Activated CD8-positive, alpha-beta memory T cell treated with anti-CD3 and anti-CD28 coated beads, Interleukin-2, amount 50 U/mL, for 24 hours (primary cell): Measurements from ENCODE around the gene PIMREG.
A peak's percentile ranks its signal among the peaks of the same experiment; 100 is the strongest.

Experiments
- DNase-seq: peaks from one replicate; pipeline ENCODE4 v3.0.0-alpha.2; 2020; ENCODE audit errors: extremely low read depth

Gene PIMREG, protein sequence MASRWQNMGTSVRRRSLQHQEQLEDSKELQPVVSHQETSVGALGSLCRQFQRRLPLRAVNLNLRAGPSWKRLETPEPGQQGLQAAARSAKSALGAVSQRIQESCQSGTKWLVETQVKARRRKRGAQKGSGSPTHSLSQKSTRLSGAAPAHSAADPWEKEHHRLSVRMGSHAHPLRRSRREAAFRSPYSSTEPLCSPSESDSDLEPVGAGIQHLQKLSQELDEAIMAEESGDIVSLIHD

DNA sequence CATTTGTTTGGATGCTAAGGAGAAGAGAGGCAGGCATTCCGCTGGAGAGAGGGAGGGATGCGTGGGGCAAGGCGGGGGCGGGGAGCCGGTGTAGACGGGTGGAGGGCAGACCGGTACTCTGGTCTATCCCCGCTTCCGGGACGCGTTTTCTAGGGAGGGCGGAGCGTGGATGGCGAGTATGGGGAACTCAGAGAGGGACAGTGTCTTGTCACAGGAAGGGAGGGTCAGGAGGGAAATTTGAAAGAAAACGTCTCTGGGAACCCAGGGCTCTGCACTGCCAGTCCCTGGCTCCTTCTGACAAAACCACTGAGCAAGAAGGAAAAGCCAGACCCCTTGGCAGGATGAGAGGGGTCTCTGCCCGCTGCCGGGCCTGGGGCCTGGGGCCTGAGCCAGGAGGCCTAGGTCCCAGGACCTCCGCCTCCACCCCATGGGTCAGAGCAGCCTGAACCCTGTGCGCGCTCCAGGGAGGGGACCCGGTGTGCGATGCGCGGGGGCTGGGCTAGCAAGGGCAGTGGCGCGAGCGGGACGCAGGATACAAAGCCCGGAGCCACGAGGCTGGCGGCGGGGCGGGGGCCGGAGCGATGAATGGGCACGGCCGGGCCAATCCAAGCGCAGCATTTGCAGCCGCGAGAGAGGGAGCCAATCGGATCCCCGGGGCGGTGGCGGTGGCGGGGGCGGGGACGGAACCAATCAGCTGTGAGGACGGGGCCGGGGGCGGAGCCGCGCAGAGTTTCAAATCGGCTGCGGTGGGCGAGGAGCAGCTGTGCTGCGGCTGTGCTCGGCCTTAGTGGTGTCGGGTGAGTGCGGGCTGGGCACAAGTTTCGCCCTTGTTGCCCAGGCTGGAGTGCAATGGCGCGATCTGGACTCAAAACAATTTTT lies at the start of gene PIMREG:
PIMREG (plus strand) TSS at position 764 of the 879 bp plus-strand sequence. CDS start 656 bp downstream, outside the sequence.
- peak; percentile 79 for DNase-seq

DNA sequence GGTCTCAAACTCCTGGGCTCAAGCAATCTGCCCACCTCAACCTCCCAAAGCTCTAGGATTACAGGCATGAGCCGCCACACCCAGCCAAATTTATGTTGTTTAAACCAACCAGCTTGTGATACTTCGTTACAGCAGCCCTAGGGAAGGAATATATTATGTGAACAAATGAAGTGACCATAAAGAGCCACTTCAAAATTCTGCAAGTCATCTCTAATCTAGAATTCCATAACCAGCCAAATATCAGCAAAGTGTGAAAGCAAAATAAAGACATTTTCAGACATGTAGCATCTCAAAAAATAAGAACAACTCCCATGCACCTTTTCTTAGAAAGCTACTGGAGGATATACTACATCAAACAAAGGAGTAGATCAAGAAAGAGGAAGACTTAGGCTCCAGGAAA lies 45.3 kb upstream of the PIMREG start:
- DNase-seq = no peak

DNA sequence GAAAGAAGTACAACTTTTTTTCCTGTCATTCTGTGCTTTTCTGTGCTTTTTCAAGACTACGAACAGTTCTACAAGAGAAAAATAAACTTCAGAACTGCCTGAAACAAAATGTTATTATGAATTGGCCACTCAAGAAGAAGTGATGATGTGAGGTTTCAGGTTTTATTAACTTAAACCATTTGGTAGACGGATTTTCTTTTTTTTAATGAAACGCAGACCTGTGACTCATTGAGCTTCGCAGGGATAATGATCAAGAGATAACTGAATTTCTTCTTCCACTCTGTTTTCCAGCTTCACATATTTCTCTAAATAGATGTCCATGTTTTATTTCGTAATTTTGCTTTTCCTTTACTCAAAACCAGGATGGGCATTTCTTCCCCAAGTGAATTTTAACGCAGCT lies 42.0 kb upstream of the PIMREG start:
- no peak for DNase-seq

DNA sequence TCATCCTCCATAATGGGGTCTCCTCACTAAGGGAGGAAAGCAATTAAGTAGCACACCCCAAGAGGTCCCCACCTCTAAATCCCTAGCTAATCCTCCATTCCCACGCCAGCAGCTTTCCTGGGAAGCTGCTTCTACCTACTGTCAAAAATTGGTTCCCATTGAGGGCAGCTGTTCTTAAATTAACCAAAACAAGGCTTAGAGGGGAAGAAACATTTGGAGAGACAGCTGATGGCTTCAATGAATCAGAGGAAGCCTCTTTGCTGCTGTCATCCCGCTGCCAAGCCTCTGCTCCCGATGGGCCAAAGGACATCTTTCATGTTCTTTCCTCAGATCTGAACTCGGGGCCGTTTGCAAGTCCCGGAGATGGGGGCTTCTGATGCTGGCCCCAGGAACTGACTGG lies 36.0 kb upstream of the PIMREG start:
- DNase-seq = no peak

DNA sequence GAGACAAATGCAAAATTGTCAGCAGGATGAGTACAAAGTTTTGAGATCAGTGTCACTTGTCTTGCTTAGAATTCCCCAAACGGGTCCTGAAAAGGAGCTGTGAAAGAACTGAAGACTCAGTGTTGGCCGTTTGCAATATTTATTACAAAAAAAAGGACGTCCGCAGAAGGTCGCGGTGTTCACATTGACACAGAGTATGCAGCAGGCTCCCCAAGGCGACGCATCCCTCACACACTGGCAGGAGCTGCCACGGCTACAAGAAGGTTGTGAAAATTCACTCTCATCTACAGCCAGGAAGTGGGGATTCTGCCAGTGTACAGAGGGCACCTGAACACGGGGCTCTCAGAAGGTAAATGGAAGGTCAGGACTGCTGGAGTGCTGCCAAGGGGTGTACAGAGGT lies 35.5 kb upstream of the PIMREG start:
- no peak for DNase-seq

DNA sequence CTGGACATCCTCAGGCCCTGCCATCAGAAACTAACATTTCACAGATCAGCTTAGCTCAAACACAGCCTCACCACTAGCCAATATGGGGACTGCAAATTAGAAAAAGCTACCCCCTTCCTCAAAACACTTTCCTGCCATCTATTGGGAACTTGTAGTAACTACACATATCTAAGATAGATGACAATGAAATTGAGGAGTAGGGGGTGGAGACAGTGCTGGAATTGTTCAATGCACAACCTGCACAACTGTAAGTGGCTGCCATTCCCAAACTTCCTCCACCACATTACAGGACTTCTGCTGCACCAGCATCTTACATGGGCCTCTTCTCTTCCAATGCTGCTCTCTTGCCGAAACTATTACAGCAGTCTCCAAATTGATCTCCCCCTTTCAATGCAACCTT lies 31.2 kb upstream of the PIMREG start:
- no peak for DNase-seq

DNA sequence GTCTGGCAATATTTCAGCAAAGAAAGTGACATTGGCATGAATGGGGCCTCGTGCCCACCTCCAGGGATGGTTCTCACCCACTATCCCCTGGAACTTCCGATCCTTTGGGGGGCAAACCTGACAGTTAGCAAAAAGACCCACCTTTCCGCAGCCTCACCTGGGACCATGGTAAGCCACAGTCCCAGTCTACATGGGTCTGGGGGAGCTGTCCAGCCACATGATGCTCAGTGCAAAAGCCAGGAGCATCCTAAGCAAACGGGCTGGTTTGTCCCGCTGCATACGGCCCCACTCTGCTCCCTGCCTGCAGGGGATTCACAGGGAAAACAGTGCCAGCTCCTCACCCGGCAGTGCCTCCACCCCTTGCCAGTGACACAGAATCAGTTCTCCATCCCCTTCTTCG lies 28.6 kb upstream of the PIMREG start:
- DNase-seq = no peak

DNA sequence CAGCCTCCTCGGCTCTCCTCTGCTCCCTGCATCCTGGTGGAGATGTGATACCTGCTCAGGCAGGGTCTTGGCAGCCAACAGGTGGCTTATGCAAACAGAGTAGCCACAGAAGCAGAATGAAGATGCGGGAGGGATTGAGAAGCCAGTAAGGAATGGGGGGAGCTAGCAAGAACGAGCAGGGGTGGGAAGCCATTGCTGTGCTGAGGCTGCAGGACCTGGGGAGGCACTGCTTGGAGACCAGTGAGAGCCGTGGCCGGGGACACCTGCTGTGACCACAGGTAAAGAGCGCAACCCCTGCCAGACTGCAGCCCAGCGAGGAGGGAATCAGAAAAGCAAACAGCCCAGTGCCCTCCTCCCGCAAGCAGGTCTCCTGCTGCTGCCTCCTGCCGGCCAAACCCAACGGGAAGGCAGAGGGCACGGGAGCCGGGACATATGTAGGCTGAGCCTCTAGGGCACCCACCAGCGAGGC lies 24.0 kb upstream of the PIMREG start:
- DNase-seq = no peak

DNA sequence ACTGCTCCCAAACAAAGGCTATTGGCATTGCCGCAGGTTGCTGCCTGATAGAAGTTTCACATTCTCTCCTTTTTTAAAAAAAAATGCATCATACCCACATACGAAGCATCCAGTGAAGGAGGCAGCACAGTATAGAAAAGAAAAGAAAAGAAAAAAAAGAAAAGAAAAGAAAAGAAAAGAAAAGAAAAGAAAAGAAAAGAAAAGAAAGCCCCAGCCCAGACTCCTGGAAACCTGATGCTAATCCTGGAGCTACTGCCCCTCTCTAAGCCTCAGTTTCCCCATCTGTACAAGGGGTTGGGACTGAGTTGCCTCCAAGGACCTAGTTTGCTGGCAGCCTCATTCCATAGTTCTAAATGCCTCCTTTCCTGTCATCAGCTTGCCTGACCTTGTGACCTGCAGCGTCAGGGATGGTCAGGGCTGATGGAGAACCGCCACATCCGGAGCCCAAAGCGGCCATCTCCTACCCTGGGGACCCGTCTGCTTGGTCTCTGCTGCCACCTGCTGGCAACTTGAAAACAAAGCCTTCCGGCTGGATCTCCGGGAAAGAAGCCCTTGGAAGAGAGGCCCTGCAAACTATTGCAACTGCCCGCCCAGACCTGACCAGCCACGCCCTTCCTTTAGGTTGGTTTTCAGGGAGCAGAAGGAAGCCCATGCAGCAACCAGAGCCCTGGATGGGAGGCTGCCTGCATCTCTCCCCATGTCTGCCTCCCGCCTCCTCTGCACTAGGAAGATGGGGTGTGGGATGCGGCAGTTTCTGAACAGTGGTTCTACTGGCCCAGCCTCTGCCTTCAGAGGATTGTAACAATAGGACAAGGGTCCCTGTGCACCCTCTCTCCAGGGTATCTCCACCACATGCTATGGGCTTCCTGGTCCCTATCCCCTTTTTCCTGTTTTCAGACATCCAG lies 22.3 kb upstream of the PIMREG start:
- DNase-seq = peak; percentile 43

DNA sequence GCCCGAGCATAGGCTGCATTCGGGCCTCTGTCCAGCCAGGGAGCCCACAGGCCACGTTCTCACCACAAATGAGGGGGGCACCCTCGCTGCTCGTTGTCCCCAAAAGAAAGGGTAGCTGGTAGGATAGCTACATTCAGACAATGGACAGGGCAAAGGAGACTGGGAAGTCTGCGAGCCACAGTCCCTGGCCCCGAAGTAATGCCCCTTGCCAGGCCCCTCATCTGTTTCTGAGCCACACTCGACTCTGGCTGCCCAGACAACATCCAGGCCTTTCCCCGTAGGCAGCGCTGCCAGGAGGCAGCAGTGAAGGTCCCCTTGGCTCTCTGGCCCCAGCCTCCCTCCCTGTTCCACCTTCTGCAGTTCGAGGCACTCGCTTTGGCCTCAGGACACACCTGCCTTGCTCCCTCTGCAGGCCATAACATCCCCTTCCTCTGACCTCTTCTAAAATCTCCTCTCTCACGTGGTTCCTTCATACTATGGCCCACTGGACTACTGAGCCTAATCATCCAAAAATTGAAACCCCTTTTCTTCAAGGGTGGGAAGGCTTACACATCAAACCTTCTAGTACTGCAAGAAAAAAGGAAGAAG lies 21.5 kb upstream of the PIMREG start:
- DNase-seq = no peak

DNA sequence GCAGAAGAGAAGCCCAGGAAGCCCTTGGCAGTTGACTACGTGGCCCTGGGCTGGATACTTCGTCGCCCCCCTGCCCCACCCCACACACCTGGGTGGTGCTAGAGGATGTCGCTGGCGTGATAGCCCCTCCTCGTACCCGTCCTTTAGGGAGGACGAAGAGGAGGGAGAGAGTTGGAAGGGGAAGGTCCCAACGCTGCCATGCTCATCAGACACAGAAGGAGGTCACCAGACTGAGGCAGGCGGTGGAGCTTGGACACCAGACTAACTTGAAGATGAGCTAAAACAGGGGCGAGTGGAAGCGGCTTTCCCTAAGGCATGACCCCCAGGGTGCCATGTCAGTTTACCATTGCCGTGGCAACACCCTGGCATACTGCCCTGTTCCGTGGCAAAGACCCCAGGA lies 20.3 kb upstream of the PIMREG start:
- DNase-seq = no peak

DNA sequence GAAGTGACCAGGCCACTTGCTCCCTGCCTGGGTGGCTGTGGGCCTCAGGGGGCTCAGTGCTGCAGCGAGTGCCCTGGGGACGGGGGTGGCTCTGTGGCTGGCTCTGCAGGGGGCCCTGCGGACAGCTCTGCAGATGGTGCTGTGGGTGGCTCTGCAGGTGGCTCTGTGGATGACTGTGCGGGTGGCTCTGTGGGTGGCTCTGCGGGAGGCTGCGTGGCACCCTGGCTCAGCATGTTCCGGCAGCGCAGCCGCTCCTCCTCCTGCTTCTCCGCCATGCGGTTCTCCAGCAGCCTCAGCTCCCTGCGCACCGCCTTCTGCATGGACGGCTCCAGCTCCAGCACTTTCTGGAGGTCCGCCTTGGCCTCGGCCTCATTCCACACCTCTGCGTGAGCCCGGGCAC lies 18.8 kb upstream of the PIMREG start:
- DNase-seq = no peak

DNA sequence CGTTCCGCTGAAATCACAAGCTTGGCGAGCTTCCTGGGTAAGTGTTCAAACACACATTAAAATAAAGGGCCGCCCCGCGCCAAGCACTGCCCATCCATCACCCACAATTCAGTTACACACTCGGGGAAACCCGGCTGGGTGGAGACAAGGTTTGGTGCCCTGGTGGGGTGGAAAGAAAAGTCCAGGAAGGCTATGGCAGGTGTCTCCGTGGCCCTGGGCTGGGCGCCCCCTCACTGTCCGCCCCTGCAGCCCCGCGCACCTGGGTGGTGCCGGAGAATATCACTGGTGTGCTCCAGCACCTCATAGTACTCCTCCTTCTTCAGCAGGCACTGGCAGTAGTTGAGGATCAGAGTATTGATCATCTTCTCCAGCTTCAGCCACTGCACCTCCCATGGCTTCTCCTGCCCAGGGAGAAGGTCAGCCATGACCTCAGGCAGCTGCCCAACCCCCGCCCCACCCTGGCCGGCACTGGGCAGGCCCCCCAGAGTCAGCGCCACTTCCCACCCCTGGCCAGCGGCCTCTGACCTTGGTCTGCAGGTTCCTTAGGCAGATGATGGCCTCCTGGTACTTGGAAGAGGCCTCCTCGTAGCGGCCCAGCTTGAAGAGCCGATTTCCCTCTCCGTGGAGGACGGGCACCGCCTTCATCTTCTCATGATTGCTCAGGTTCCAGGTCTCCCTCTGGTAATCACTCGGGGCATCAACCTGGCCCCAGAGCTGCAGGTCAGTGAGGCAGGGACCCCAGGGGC lies 17.7 kb upstream of the PIMREG start:
- no peak for DNase-seq

DNA sequence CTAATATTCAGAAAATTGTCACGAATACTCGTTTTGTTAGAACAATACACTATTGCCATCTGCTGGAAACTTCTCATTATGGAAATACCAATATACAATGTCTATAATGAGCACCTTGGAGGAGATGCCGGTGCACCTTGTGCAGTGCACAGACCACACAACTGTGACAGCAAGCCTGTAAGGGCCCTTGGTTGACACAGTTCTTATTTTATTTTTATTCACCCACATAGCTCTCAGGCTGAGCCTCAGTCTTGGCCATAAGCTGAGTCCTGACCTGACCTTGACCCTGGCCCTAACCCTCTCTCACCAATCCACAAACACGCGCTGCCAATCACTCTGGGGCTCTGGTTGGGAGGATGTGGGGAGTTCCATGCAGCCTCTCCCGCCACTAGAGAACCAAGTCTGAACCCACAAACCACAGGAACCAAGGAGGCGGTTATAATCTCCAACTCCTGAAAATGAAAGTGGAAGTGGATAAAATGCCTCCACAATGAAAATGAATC lies 16.9 kb upstream of the PIMREG start:
- DNase-seq = peak; percentile 19

DNA sequence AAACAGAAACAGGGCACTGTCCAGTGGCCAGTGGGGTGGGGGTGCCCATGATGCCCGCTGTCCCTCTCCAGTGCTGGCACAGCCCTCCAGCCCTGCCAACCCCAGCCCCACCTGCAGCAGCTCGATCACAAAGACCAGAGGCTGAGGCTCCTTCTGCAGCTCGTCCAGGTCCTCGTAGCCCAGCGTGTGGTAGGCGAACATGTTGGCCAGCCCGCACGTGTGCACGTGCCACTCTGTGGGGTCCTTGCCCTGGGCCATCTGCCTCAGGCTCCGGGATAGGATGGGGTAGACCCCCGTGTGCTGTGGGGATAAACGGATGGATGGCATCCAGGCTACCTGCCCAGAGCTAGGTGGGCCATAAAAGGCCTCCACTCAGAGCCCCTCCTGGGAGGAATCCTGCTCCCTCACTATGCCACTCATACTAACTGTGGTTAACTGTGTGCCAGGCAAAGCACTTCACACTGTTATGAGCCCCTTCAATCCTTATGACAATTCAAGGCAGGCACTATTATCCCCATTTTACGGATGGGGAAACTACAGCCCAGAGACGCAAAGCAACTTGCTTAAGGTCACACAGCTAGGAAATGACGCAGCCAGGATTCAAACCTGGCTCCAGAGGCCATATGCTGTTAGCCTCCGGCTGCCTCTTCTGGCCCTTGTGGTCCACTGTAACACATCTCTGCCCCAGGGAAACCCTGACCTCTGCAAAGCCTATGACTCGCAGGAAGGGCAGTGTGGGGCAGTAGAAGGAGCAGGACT lies 15.9 kb upstream of the PIMREG start:
- no peak for DNase-seq

DNA sequence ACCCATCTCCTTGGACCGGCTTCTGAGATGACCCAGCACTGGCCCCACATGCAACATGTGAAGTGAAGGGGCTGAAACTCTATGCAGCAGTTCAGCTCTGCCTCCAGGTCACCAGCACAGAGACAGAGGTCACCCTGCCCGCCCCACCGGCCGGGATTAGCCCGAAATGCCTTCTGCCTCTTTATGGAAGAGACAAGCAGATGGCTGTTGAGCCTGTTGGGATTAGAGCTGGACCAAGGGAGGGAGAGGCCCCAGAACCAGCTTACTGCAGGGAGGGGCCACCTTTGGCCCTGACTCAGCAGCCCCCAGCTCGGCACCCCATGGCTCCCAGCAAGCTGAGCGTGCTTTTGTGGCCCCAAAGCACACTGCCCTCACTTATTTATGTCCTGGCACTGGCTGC lies 15.0 kb upstream of the PIMREG start:
- no peak for DNase-seq

DNA sequence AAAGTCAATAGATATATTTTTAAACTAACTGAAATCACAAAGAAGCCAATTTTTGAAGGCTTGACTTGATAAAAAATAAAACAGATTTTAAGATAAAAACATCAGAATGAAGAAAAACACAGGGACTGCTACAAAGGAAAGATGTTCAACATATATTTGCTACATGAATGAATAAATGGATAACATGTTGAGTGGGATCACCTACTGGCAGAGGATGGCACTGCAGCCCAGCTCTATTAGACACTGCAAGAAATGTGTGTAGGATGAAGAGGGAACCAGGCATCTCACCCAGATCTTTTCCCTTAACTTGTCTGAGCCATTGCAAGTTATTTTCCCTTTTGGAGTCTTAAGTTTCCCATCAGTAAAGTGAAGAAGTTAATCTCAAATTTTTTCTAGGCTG lies 13.5 kb upstream of the PIMREG start:
- no peak for DNase-seq

DNA sequence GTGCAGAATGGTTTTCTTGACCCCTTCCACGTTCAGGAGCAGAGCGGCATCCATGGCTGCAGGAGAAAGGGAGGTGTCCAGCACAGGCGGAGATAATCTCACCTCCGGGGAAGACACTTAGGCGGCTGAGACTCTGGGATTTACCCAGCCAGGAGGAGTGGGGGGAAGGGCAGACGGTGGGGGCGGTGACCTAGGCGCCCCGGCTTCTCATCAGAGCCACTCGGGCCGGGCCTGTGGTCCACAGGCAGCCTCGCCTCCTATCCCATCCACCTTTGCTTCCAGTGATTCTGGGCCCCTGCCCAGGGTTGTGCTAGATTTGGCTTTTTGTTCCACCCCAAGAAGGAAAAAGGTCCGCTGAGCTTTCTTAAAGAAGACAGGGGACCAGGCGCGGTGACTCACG lies 9.2 kb upstream of the PIMREG start, which contains the start of gene AIPL1:
AIPL1 (minus strand) TSS at position 71 of the 400 bp plus-strand sequence; CDS start at position 54, 17 bp downstream.
- DNase-seq = no peak

DNA sequence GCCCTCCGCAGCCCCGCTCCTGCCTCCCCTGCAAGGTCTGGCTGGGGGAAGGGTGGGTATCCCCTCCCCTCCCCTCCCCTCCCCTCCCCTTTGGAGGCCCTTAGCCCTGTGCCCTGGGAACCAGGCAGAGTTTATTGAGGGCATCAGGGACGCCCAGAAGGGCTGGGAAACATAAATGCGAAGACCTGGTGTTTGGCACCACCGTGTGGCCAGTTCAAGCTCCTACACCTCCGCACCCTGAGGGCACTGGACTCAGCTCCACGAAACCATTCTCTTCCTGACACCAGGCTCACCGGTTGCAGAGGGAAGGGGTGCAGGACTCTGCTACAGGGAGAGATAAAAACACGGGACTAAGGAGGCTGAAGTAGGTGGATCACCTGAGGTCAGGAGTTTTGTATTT lies 8.3 kb upstream of the PIMREG start:
- peak; percentile 18 for DNase-seq

DNA sequence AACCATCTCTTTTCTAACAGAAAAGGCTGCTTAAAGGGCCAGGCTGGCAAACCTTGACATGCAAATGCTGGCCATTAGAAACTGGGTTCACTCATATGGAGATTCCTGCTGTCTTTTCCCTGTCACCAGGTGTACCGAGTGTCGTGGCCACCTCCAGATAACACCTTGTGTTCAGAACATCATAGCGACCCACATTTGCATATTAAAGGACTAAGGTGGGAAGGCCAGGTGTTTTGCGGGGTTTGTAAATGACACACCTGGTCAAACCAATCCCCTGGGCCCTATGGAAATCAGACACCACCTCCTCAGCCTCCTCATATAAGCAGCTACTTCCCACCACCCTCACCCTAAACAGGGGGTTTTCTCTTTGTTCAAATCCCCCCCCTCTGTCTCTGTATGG lies 6.8 kb upstream of the PIMREG start:
- DNase-seq = no peak
